NOMO-1 (cell line): ENCODE results near the gene HECTD3.
A peak's percentile ranks its signal among the peaks of the same experiment; 100 is the strongest.

Experiments used
- DNase-seq, 2 experiments: peaks; one replicate each; lab custom pipeline; 2025; ENCODE audit not compliant: unreplicated experiment in 2 of 2; lab: John Stamatoyannopoulos, UW

The HECTD3 gene

GRCh38 chr1:45010855-45011811, at the start of gene HECTD3:
TSS of gene HECTD3 (minus strand) at chr1:45011324. CDS start at chr1:45011257, 67 bp downstream.
- DNase-seq: peak; percentile 68 to 81

- DNase-seq: no peak
These were observed 48.7 kb upstream of the HECTD3 start for GRCh38 chr1:45059829-45060228.

- DNase-seq: no peak
These were observed 46.4 kb upstream of the HECTD3 start for GRCh38 chr1:45057542-45057941.

DNA sequence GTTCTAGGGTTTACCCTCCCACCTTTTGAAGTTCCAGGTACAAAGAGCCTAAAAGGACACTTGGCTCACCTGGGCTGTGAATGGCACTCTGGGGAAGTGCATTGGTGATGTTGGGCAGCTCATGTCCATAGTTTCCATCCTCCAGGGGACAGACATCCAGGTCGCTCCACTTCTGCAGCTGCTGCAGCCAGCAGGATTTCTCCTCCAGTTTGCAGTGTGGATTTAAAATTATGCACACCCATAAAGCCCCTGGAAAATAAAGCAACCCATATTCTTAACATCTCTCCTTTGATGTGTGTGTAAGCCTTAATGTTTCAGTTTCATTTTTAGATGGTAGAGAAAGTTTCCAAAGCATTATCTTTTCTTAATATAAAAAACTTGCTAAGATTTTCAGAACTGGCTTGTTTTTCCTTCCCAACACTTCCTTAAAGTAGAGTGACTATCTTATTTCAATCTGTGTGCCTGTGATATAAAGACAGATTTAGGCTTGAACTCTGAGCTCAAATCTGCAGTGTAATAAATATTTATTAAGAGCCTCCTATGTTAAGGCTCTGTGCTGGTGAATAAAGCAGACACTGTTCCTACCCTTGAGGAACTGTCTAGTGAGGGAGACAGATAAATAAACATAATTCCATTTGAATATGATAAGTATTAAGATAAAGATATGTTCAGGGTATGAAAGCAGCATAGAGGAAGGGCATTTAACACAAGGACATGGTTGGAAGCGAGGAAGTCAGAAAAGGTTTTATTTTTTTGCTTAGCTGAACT, 40.1 kb upstream of the HECTD3 start:
- DNase-seq: no peak

- no peak for DNase-seq
These were observed 35.9 kb upstream of the HECTD3 start for GRCh38 chr1:45047032-45047431.

DNA sequence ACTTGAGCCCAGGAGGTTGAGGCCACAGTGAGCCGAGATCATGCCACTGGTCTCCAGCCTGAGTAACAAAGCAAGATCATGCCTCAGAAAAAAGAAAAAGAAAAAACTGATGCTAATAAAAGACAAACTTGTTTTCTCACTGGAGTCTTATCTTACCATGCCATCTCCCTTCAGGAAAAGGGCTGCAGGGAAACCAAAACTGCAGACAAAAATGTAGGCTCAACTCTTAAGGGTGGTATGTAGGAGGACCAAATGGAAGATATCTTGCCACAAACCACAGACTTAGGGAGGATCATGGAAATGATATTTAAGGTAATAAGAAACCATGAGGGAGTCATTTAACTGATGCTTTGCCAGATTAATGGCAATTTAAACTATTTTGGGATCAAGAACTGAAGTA, 33.8 kb upstream of the HECTD3 start:
- no peak for DNase-seq

DNA sequence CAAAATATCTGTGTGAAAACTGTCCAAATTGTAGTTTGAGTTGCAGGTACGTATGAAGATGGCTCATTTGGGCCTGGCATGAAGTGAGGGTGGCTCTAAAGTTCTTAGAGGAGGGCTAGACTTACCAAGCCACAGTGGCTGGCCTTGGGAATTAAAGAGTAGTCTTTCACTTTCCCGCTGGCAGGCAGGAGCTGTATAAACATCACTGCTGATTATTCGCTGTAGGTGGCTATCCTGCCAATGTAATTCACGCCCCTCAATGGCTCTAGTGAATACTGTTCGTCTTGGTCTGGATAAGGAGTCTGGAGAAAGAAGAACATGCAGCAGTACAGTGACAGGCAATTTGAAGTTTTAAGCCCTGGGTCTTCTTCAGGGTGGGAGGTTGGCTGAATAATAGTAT, 32.0 kb upstream of the HECTD3 start:
- DNase-seq: no peak

- DNase-seq: no peak
These were observed 29.2 kb upstream of the HECTD3 start for GRCh38 chr1:45040297-45040696.

- DNase-seq: no peak
These were observed 27.7 kb upstream of the HECTD3 start for GRCh38 chr1:45038661-45039364.

GRCh38 chr1:45038240-45038639, 27.1 kb upstream of the HECTD3 start:
- DNase-seq: no peak

DNA sequence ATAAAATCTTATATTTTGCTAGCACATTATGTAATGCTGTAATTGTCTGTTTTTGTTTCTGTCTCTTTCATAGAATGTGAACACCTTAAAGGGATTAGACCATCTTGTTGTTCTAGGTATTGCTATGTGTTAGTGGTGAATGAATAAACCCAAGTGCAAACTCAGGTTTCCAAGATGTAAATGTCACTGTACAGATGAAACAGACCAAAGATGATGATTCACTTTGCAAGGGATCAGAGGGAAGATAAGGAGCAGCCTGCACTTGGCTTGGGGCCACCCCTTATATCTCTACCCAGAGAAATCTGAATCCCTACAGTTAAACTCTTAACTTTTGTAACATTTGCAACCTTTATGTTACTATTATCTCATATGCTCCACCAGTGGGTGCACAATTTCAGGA, 26.3 kb upstream of the HECTD3 start:
- no peak for DNase-seq

GRCh38 chr1:45035631-45036301, 24.6 kb upstream of the HECTD3 start:
- DNase-seq: no peak

- peak; percentile 10 to 70 for DNase-seq
These were observed 22.2 kb upstream of the HECTD3 start for GRCh38 chr1:45033356-45033755.

DNA sequence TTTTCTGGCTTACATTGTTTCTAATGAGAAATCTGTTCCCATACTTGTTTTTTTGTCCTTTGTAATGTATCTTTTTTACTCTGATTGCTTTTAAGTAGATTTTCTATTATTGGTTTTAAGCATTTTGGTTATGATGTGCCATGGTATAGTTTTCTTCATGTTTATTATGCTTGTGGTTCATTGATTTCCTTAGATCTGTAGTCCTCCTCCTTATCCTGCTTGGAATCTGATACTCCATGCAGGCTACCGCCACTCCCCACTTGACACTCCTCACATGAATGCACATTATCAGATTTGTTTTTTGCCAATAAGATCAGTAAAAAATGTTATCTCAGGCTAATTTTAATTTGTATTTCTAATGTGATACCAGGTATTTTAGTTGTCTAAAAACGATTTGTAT, 21.7 kb upstream of the HECTD3 start:
- DNase-seq: no peak

GRCh38 chr1:45026446-45026845, 15.3 kb upstream of the HECTD3 start:
- no peak for DNase-seq

DNA sequence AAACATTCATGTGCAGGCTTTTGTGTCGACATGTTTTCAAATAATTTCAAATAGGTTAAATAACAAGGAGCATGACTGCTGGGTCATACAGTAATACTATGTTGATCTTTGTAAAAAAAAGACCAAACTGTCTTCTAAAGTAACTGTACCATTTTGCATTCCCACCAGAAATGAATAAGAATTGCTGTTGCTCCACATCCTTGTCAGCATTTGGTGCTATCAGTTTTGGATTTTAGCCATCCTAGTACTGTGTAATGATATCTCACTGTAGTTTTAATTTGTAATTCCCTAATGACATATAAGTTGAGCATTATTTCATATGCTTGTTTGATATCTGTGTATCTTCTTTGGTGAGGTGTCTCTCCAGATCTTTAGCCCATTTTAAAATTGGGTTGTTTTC, 12.5 kb upstream of the HECTD3 start:
- DNase-seq: no peak

DNA sequence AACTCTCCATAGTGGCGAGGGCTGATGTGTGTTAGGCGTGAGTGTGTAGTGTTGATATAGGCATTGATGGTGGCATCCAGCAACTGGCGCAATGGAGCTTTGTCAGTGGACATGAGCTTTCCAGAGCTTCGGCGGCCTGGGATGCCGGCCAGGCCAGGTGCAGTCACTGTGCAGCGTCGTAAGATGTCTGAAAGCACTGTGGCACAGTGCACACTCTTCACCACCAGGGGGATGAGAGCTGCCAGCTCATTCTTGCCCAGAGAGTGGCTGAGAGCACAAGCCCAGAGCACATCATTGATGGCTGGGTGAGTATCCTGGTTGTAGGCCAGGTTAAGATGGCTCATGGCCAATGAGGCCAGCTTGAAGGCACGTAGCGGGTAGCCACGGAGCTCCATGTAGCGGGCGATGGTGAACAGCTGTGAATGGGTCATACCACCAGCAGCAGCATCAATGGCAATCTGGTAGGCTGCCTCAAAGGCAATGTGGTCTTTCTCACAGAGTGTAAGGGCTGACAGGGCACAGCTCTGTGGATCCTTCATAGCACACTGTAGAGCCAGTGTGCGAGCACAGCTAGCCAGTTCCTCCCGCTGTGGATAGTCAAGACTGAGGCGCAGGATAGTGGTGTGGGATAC, 7.6 kb upstream of the HECTD3 start:
- peak in 1 of 2 experiments; percentile 2 for DNase-seq

- DNase-seq: no peak
These were observed 5.6 kb upstream of the HECTD3 start for GRCh38 chr1:45016767-45017166.

GRCh38 chr1:45016090-45016697, 5.1 kb upstream of the HECTD3 start:
- DNase-seq: no peak

DNA sequence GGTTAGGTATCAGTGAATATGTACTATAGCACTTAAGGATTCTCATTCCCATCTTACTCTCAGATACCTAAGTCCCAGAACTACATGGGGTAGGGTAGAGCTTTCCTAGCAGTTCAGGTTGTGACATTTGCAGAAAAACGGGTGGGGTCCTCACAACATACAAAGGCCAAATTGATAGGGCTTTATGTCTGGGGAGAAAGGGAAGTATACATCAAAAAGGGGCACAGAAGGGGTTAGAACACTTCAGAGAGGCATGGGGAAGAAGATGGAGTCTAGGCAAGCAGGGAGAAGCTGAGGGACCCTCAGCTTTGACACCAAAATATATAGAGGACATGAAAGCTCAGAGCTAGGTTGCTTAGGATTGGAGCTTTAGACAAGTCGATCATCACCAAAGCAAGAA, 4.6 kb upstream of the HECTD3 start:
- no peak for DNase-seq
